Endothelial cell of umbilical vein (primary cell): ENCODE data around the gene IQGAP2. TPM values are rescaled to one million over a fixed set of nuclear protein-coding genes. Genes with fewer than 3 reads are reported as not detected.

Experiments
- BruUV-seq: library from RNA; stranded (reverse); fragments of 400-500 nt; replicated peaks from 2 replicates; lab custom pipeline; 2021; lab: Mats Ljungman, UMichigan
- CTCF ChIA-PET: fragments of 300-600, 350-600 bp; sonication (Branson Sonifier 250); formaldehyde crosslinking; loops from one replicate; lab custom pipeline; 2021; ENCODE audit warnings: antibody characterized with exemption, inconsistent platforms; lab: Charles Lee
- POLR2A ChIA-PET: fragments of 300-600, 350-600 bp; sonication (Branson Sonifier 250); formaldehyde crosslinking; loops from one replicate; lab custom pipeline; 2021; ENCODE audit warnings: antibody characterized with exemption, inconsistent platforms; lab: Charles Lee
- DNase-seq: peaks from one replicate; pipeline ENCODE4 v3.0.0-alpha.2; 2011; ENCODE audit warnings: low read depth, low spot score
- FAIRE-seq: peaks from 2 replicates; lab custom pipeline; 2011; peaks lifted over from hg19 to GRCh38; lab: Jason Lieb, UNC
- H2AFZ ChIP-seq: 2 replicates; pipeline ENCODE4 v1.6.0; 2012; ENCODE audit warnings: low read depth, low read length, control low read depth, inconsistent platforms
- H3K27ac ChIP-seq: 2 replicates; pipeline ENCODE4 v1.5.1; 2011; ENCODE audit warnings: low read depth, mild to moderate bottlenecking, control low read depth, low read length, moderate library complexity; ENCODE audit not compliant: insufficient read depth
- H3K27me3 ChIP-seq, 2 experiments: 2 replicates each; pipeline versions ENCODE4 v1.6.0 to v1.6.1; 2011; ENCODE audit warnings: low read length in 2 of 2, mixed read lengths in 1 of 2; ENCODE audit not compliant: control insufficient read depth in 2 of 2, insufficient read depth in 2 of 2
- H3K36me3 ChIP-seq, 2 experiments: 2 replicates in 1 of 2; 3 replicates in 1 of 2; pipeline ENCODE4 v1.5.1; 2011; ENCODE audit warnings: low read length in 2 of 2, mild to moderate bottlenecking in 1 of 2, moderate library complexity in 1 of 2; ENCODE audit not compliant: control insufficient read depth in 2 of 2, insufficient read depth in 2 of 2; ENCODE audit errors: extremely low read depth in 1 of 2
- H3K4me1 ChIP-seq: 3 replicates; pipeline ENCODE4 v1.5.1; 2011; ENCODE audit warnings: mild to moderate bottlenecking, low read length; ENCODE audit not compliant: control insufficient read depth, insufficient read depth; ENCODE audit errors: extremely low read depth
- H3K4me2 ChIP-seq: 2 replicates; pipeline ENCODE4 v1.6.1; 2011; ENCODE audit warnings: low read length, control low read depth, mixed read lengths; ENCODE audit not compliant: insufficient read depth
- H3K4me3 ChIP-seq, 3 experiments: fragments of 200-600 bp in 1 of 3; sonication (generic), shearing (Covaris generic) in 1 of 3; replicated peaks in 1 of 3; 2 replicates each; pipeline ENCODE4 v1.5.1; 2011 to 2016; ENCODE audit warnings: control low read depth in 3 of 3, low read length in 3 of 3, mild to moderate bottlenecking in 2 of 3, inconsistent platforms in 1 of 3, low read depth in 1 of 3, moderate library complexity in 1 of 3; ENCODE audit not compliant: insufficient read depth in 1 of 3
- H3K79me2 ChIP-seq: 2 replicates; pipeline ENCODE4 v1.6.0; 2012; ENCODE audit warnings: low read length, inconsistent platforms; ENCODE audit not compliant: control insufficient read depth, insufficient read depth
- H3K9ac ChIP-seq: replicated peaks from 2 replicates; pipeline ENCODE3; 2011; ENCODE audit warnings: low read length, control low read depth; ENCODE audit not compliant: insufficient read depth; ENCODE audit errors: extremely low read depth
- H3K9me1 ChIP-seq: replicated peaks from 3 replicates; pipeline ENCODE4 v1.6.0; 2011; ENCODE audit warnings: mild to moderate bottlenecking, low read length; ENCODE audit not compliant: control insufficient read depth, insufficient read depth; ENCODE audit errors: extremely low read depth
- H3K9me3 ChIP-seq: replicated peaks from 2 replicates; pipeline ENCODE4 v1.5.1; 2012; ENCODE audit warnings: low read length, inconsistent platforms; ENCODE audit not compliant: control insufficient read depth, insufficient read depth
- H4K20me1 ChIP-seq: replicated peaks from 2 replicates; pipeline ENCODE3; 2011; ENCODE audit warnings: mild to moderate bottlenecking, low read length; ENCODE audit not compliant: control insufficient read depth, insufficient read depth; ENCODE audit errors: extremely low read depth
- EZH2 ChIP-seq: IDR thresholded peaks from 2 replicates; pipeline ENCODE4 v1.6.1; 2012; ENCODE audit warnings: borderline replicate concordance, low read depth, mild to moderate bottlenecking, moderate library complexity, low read length, inconsistent platforms; ENCODE audit not compliant: severe bottlenecking
- FOS ChIP-seq: IDR thresholded peaks from 2 replicates; pipeline ENCODE4 v1.6.1; 2011; ENCODE audit warnings: mild to moderate bottlenecking, low read length, moderate library complexity, borderline replicate concordance; ENCODE audit not compliant: insufficient read depth
- GATA2 ChIP-seq: IDR thresholded peaks from 2 replicates; pipeline ENCODE4 v1.7.0; 2011; ENCODE audit warnings: low read depth, mild to moderate bottlenecking, moderate library complexity, mixed read lengths, low read length; ENCODE audit not compliant: insufficient read length, insufficient read depth
- JUN ChIP-seq: IDR thresholded peaks from 2 replicates; pipeline ENCODE4 v1.6.1; 2011; ENCODE audit warnings: borderline replicate concordance, low read depth; ENCODE audit not compliant: insufficient read length, insufficient read depth
- MAX ChIP-seq: IDR thresholded peaks from 2 replicates; pipeline ENCODE4 v1.6.1; 2011; ENCODE audit not compliant: insufficient read depth, insufficient read length
- MYC ChIP-seq: IDR thresholded peaks from one replicate; pipeline ENCODE4 v1.6.1; 2011; ENCODE audit warnings: mild to moderate bottlenecking, low read depth, low read length
- POLR2A ChIP-seq: IDR thresholded peaks from 2 replicates; pipeline ENCODE4 v1.6.1; 2012; ENCODE audit warnings: low read depth, mild to moderate bottlenecking, control low read depth, low read length
- POLR2AphosphoS5 ChIP-seq: IDR thresholded peaks from 2 replicates; pipeline ENCODE4 v1.6.1; 2012; ENCODE audit warnings: low read depth, mild to moderate bottlenecking, control low read depth, low read length, moderate library complexity; ENCODE audit not compliant: insufficient read depth
- dilution Hi-C: fragments of 300-500 bp; cut with MboI; formaldehyde crosslinking; loops from one replicate; pipeline ENCODE4 v1.15.0; 2019; ENCODE audit warnings: low sequenced_read_pairs; ENCODE audit not compliant: extremely low pct_ligation_motif_present
- intact Hi-C: fragments of 100-400 bp; cut with micrococcal nuclease; formaldehyde crosslinking; loops from one replicate; pipeline ENCODE4 v1.10.0; 2022
- polyA plus RNA-seq, 4 experiments: library from polyadenylated mRNA; depleted of rRNA in 3 of 4; stranded (reverse) in 3 of 4; unstranded in 1 of 4; fragments of >200 nt; gene quantifications; 2 replicates each; pipeline versions ENCODE4 v1.2.1 to v1.2.3, GENCODE V29; 2011 to 2012; ENCODE audit warnings: missing spikeins in 1 of 4
- total RNA-seq: library from RNA; stranded (reverse); gene quantifications from 2 replicates; pipeline ENCODE4 v1.2.3, GENCODE V29; 2021
- TF ChIP-seq, protein P1 (sequence below), 2 donors: IDR thresholded peaks; 1 replicate in 1 of 2; 2 replicates in 1 of 2; pipeline ENCODE4 v1.5.1; 2011; ENCODE audit warnings: low read length in 2 of 2, mild to moderate bottlenecking in 2 of 2, moderate library complexity in 2 of 2, control low read depth in 1 of 2, inconsistent platforms in 1 of 2, low read depth in 1 of 2; ENCODE audit not compliant: insufficient read depth in 1 of 2; ENCODE audit errors: extremely low read depth in 1 of 2

Gene IQGAP2
- total and polyA plus RNA-seq, 2 donors (not counting 3 experiments of a cell fraction or from before 2014, with no cell fraction given) = 4.5 to 4.7 TPM

DNA sequence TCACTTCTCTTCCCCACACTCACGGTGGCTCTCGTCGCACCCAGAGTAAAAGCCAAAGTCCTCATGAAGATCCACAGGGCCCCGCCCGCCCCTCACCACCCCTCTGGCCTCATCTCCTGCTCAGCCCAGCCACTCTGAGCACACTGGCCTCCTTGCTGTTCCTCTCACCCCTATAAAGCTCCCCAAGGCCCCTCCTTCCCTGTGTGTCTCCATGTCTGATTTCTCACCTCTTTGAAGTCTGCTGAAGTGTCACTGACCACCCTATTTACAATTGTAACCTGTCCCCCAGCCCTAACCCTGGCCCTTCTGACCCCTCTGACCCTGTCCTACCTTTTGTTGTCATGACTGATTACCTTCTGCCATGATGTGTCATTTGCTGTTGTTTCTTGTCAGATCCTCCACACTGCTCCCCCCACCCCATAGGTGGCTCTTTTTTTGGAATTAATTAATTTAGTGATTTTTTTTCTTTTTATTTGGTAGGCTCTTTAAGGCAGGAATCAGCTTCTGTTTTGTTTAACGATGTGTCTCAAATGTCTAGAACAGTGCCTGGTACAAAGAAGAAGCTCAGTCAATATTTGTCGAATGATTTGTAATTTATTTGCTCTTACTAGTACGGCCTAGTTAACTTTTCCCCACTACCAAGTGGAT lies 90.2 kb downstream of the IQGAP2 start:
- Histone ChIP-seq H3K4me3 (no peak overlapping the region), H3K36me3 (no peaks in the 10 kb centered on the region), H3K9me1 (no peaks in the 10 kb centered on the region), H3K27me3 (peaks cover 2% of the 10 kb centered on the region in 2 experiments), H3K27ac (no peak overlapping the region), H3K9me3 (no peaks in the 10 kb centered on the region), H2AFZ (no peak overlapping the region), H3K4me2 (no peak overlapping the region), H3K9ac (no peak overlapping the region), H3K79me2 (no peaks in the 10 kb centered on the region), H3K4me1 (no peaks in the 10 kb centered on the region), H4K20me1 (no peaks in the 10 kb centered on the region)
- intact Hi-C loops (no loop called here), dilution Hi-C loops (no loop called here)
- DNase-seq (no peak), FAIRE-seq (no peak)
- BruUV-seq = no TSS peak
- CTCF ChIA-PET = no interaction called here
- TF ChIP-seq EZH2 (no peak), MAX (no peak), FOS (no peak), GATA2 (no peak), MYC (no peak), POLR2A (no peak), JUN (no peak), POLR2AphosphoS5 (no peak)
- TF ChIP-seq, protein P1, sequence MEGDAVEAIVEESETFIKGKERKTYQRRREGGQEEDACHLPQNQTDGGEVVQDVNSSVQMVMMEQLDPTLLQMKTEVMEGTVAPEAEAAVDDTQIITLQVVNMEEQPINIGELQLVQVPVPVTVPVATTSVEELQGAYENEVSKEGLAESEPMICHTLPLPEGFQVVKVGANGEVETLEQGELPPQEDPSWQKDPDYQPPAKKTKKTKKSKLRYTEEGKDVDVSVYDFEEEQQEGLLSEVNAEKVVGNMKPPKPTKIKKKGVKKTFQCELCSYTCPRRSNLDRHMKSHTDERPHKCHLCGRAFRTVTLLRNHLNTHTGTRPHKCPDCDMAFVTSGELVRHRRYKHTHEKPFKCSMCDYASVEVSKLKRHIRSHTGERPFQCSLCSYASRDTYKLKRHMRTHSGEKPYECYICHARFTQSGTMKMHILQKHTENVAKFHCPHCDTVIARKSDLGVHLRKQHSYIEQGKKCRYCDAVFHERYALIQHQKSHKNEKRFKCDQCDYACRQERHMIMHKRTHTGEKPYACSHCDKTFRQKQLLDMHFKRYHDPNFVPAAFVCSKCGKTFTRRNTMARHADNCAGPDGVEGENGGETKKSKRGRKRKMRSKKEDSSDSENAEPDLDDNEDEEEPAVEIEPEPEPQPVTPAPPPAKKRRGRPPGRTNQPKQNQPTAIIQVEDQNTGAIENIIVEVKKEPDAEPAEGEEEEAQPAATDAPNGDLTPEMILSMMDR (IDR thresholded peaks at IDR 0.05; ENCODE audit: extremely low read depth in 1 of 2, insufficient read depth in 1 of 2, low read depth in 1 of 2, low read length in 2 of 2) = no peak
- POLR2A ChIA-PET = no interaction called here
